ENCODE measurements around the gene SERAC1.
A peak's percentile ranks its signal among the peaks of the same experiment; 100 is the strongest.

SERAC1 gene

DNA sequence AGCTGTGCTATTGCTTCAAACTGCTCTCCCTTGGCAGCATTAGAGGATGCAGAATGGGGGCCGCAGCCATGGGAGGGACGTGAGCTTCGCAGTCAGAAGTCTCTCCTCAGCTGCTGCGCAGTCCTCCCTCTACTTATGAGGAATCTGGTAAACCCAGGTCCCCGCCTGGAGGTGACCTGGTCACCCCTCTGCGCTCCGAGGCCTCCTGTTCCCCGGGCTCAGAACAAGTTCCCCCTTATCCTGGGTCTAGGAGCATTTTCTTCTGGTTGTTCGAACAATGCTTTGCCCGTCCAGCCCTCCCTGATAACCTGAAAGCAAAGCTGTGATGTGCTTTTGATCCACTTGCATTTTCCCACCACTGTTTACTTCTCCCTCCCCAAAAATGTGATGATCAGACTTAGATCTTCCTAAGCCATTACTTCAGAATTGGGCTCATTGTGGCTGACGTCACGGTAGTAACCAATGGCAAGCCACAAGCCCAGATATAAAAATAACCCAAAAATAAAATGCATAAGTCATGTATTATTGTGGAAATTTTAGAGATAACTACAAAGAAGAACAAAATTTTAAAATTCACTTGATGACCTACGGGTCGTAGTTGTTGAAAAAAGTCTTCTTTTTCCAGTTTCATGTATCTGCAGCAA is 80.7 kb downstream of the SERAC1 start:
- no peak overlapping the region for H3K27ac ChIP-seq
- no peaks in the 10 kb centered on the region for H4K20me1 ChIP-seq (ENCODE audit: insufficient read depth)
- no peaks in the 10 kb centered on the region for H3K36me3 ChIP-seq (ENCODE audit: insufficient read depth)
- no peaks in the 10 kb centered on the region for H3K27me3 ChIP-seq (ENCODE audit: insufficient read depth, low read depth)
- H3K4me3 ChIP-seq (IDR thresholded peaks at IDR 0.05; ENCODE audit: insufficient read depth, low read depth, low read length) = no peak overlapping the region
- H3K4me2 ChIP-seq = peak overlapping the region; percentile 80; the same call in 1 of the 2 replicates
- no peaks in the 10 kb centered on the region for H3K79me2 ChIP-seq (ENCODE audit: insufficient read depth, low read depth)
- peaks cover 23% of the 10 kb centered on the region for H3K4me1 ChIP-seq (ENCODE audit: low read depth, poor library complexity, severe bottlenecking)
- TF ChIP-seq, protein P1, sequence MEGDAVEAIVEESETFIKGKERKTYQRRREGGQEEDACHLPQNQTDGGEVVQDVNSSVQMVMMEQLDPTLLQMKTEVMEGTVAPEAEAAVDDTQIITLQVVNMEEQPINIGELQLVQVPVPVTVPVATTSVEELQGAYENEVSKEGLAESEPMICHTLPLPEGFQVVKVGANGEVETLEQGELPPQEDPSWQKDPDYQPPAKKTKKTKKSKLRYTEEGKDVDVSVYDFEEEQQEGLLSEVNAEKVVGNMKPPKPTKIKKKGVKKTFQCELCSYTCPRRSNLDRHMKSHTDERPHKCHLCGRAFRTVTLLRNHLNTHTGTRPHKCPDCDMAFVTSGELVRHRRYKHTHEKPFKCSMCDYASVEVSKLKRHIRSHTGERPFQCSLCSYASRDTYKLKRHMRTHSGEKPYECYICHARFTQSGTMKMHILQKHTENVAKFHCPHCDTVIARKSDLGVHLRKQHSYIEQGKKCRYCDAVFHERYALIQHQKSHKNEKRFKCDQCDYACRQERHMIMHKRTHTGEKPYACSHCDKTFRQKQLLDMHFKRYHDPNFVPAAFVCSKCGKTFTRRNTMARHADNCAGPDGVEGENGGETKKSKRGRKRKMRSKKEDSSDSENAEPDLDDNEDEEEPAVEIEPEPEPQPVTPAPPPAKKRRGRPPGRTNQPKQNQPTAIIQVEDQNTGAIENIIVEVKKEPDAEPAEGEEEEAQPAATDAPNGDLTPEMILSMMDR (conservative IDR thresholded peaks at IDR 0.05; ENCODE audit: low read depth, low read length) = no peak
- no peak overlapping the region for H2AFZ ChIP-seq (ENCODE audit: low read depth)
- H3K9ac ChIP-seq = no peak overlapping the region

DNA sequence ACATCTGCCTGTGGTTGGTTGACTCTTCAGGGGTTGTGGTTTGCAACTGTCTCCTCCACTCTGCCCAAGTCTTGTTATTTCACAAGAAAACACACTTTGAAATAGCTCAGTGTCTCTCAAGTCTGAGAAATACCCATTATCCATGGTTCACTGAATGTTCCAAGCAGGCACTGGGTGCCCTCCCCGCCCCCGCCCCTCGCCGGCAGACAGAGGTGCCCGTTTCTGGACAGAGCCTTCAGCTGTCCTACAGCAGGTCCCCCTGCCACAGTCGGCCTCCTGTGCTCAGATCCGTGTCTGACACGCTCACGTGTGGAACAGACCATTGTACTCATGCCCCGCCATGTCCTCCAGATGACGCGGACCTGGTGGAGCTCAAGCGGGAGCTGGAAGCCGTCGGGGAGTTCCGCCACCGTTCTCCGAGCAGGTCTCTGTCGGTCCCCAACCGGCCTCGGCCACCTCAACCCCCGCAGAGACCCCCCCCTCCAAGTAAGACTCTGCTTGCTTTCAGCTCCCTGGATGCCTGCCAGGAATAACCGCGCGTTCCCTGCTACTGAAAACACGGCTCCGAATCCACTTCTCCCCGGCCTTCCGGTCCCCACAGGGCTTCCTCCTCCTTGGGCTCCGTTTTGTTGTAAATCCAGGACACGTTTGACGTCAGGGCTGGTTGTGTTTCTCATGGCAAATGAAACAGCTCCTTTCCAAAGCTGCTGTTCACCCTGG is 81.4 kb downstream of the SERAC1 start:
- H3K9ac ChIP-seq = no peak overlapping the region; the same call in 1 of the 2 replicates
- H3K4me1 ChIP-seq (ENCODE audit: low read depth, poor library complexity, severe bottlenecking) = peaks cover 23% of the 10 kb centered on the region
- no peak overlapping the region for H2AFZ ChIP-seq (ENCODE audit: low read depth)
- TF ChIP-seq, protein P1 (conservative IDR thresholded peaks at IDR 0.05; ENCODE audit: low read depth, low read length) = no peak
- no peaks in the 10 kb centered on the region for H3K36me3 ChIP-seq (ENCODE audit: insufficient read depth)
- H3K79me2 ChIP-seq (ENCODE audit: insufficient read depth, low read depth) = no peaks in the 10 kb centered on the region
- H3K27me3 ChIP-seq (ENCODE audit: insufficient read depth, low read depth) = no peaks in the 10 kb centered on the region
- peak overlapping the region; percentile 59 for H3K27ac ChIP-seq
- H3K4me2 ChIP-seq = peak overlapping the region; percentile 80
- no peaks in the 10 kb centered on the region for H4K20me1 ChIP-seq (ENCODE audit: insufficient read depth)
- H3K4me3 ChIP-seq (IDR thresholded peaks at IDR 0.05; ENCODE audit: insufficient read depth, low read depth, low read length) = no peak overlapping the region

DNA sequence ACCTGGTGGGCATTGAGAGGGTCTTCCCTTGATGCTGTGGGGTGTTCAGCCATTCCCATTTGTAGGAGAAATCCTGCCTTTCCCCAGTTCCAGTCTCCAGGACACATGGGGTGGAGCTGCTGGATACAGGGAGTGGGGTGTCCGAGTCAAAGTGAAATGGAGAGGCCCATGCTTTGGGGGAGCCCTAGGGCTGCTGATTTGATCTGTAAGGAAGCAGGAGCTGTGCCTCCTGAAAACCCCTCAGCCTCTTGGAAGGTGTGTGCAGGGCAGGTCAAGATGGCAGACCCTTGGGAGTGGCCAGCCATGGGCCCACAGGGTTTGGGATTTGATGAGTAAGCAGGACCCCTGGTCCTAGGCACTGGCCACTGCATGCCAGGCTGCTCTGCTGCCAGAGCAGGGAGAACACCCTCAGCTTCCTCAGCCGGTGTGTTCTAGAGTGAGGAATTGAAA is 82.0 kb downstream of the SERAC1 start:
- peak overlapping the region; percentile 80 for H3K4me2 ChIP-seq
- H4K20me1 ChIP-seq (ENCODE audit: insufficient read depth) = no peaks in the 10 kb centered on the region

DNA sequence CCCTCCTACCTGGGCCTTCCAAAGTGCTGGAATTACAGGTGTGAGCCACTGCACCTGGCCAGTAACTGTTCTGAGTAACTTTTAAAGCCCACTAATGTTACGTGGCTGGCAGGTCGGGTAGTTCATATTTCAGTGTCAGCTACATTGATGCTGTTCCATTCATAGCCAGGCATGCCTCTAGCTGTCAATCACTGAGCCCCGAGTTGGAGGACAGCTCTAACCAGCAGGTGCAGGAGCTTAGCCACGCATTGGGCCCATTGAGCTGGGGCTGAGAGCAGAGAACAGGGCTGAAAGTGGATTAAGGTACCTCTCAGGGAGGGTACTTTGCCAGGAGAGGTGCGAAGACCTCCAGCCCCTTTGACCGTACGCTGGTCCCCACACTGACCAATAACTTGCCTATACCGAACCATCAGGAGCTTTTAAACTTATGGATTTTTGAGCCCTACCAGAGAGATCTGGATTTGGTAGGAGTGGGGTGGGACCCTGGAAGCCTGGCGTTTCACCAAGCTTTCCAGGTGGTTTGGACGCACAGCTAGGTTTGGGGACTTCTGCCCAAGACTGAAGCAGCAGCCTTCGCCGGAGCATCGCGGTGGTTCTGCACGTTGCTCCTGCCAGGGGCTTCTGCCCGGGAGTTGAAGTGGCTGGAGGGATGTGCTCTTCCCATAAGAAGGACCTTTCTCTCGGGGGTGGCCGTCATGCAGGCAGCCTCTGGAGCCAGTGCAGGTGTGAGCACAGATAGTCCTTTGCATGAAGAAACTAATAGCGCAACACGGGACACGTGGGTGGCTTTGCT is 82.6 kb downstream of the SERAC1 start:
- Histone ChIP-seq H3K36me3 (ENCODE audit: insufficient read depth) (no peaks in the 10 kb centered on the region), H3K4me3 (IDR thresholded peaks at IDR 0.05; ENCODE audit: insufficient read depth, low read depth, low read length) (no peak overlapping the region), H3K79me2 (ENCODE audit: insufficient read depth, low read depth) (no peaks in the 10 kb centered on the region), H3K4me1 (ENCODE audit: low read depth, poor library complexity, severe bottlenecking) (peaks cover 23% of the 10 kb centered on the region), H3K27me3 (ENCODE audit: insufficient read depth, low read depth) (no peaks in the 10 kb centered on the region), H4K20me1 (ENCODE audit: insufficient read depth) (no peaks in the 10 kb centered on the region), H3K9ac (no peak overlapping the region), H3K4me2 (no peak overlapping the region; the same call in 1 of the 2 replicates), H2AFZ (ENCODE audit: low read depth) (no peak overlapping the region), H3K27ac (peak overlapping the region; percentile 59; the same call in 1 of the 2 replicates)
- TF ChIP-seq, protein P1 (conservative IDR thresholded peaks at IDR 0.05; ENCODE audit: low read depth, low read length) = no peak

More for the DNA sequence above, 82.0 kb downstream of the SERAC1 start:
- TF ChIP-seq, protein P1 (conservative IDR thresholded peaks at IDR 0.05; ENCODE audit: low read depth, low read length) = no peak
- Histone ChIP-seq H3K79me2 (ENCODE audit: insufficient read depth, low read depth) (no peaks in the 10 kb centered on the region), H2AFZ (ENCODE audit: low read depth) (no peak overlapping the region), H3K27ac (peak overlapping the region; percentile 59), H3K36me3 (ENCODE audit: insufficient read depth) (no peaks in the 10 kb centered on the region), H3K9ac (no peak overlapping the region), H3K27me3 (ENCODE audit: insufficient read depth, low read depth) (no peaks in the 10 kb centered on the region), H3K4me1 (ENCODE audit: low read depth, poor library complexity, severe bottlenecking) (peaks cover 23% of the 10 kb centered on the region), H3K4me3 (IDR thresholded peaks at IDR 0.05; ENCODE audit: insufficient read depth, low read depth, low read length) (no peak overlapping the region)

Data from KMS-11 (cell line).